ENCODE data around the gene POLR3GL.

Gene POLR3GL

GRCh38 chr1:146010126-146010738, 45.7 kb downstream of the POLR3GL start:
- Histone ChIP-seq H3K4ac (ENCODE audit: low read depth, low read length) (no peak overlapping the region), H3K4me2 (ENCODE audit: low read length) (no peak overlapping the region), H3K27ac (ENCODE audit: low read depth, low read length) (no peak overlapping the region), H2AFZ (ENCODE audit: insufficient read depth, low read length, poor library complexity) (no peak overlapping the region), H3K9ac (ENCODE audit: low read length) (no peak overlapping the region), H3K9me3 (ENCODE audit: insufficient read depth, low read depth, low read length) (no peaks in the 10 kb centered on the region), H4K12ac (ENCODE audit: low read depth, low read length) (no peak overlapping the region), H3K27me3 (ENCODE audit: insufficient read depth, low read length) (no peaks in the 10 kb centered on the region), H3K14ac (ENCODE audit: low read length) (no peak overlapping the region), H3K36me3 (ENCODE audit: control insufficient read depth in 1 of 2, insufficient read depth in 2 of 2, low read length in 2 of 2) (no peaks in the 10 kb centered on the region), H3K18ac (ENCODE audit: low read length) (no peak overlapping the region), H4K8ac (ENCODE audit: low read depth, low read length) (no peak overlapping the region), H2AK5ac (ENCODE audit: low read length) (no peak overlapping the region), H3K79me2 (ENCODE audit: control insufficient read depth, insufficient read depth, low read length, poor library complexity) (no peaks in the 10 kb centered on the region), H3K79me1 (ENCODE audit: low read length) (no peaks in the 10 kb centered on the region), H2BK5ac (ENCODE audit: low read depth, low read length, poor library complexity) (no peak overlapping the region), H3K4me3 (ENCODE audit: low read depth, low read length) (no peak overlapping the region), H3K4me1 (ENCODE audit: control insufficient read depth in 1 of 2, insufficient read depth in 2 of 2, low read length in 2 of 2) (peaks cover 0 to 2% of the 10 kb centered on the region in 2 experiments), H4K91ac (ENCODE audit: low read depth, low read length) (no peak overlapping the region), H3K23ac (ENCODE audit: low read length) (no peak overlapping the region), H2BK120ac (ENCODE audit: insufficient read depth, low read length, poor library complexity) (no peak overlapping the region), H2BK12ac (ENCODE audit: low read length) (no peak overlapping the region)
- DNase-seq = no peak
- no CpG with 5 or more reads among the region's 8 CpGs for WGBS (ENCODE audit: extremely low coverage, insufficient coverage, insufficient read length)

GRCh38 chr1:146012703-146013558, 48.4 kb downstream of the POLR3GL start:
- H3K27me3 ChIP-seq (ENCODE audit: insufficient read depth, low read length) = no peaks in the 10 kb centered on the region
- H3K9me3 ChIP-seq (ENCODE audit: insufficient read depth, low read depth, low read length) = no peaks in the 10 kb centered on the region
- H3K79me1 ChIP-seq (ENCODE audit: low read length) = no peaks in the 10 kb centered on the region
- no CpG with 5 or more reads among the region's 4 CpGs for WGBS (ENCODE audit: extremely low coverage, insufficient coverage, insufficient read length)
- H2BK120ac ChIP-seq (ENCODE audit: insufficient read depth, low read length, poor library complexity) = no peak overlapping the region
- H3K4me2 ChIP-seq (ENCODE audit: low read length) = no peak overlapping the region
- no peak overlapping the region for H3K14ac ChIP-seq (ENCODE audit: low read length)
- DNase-seq = peak; percentile 80 to 94
- no peak overlapping the region for H4K12ac ChIP-seq (ENCODE audit: low read depth, low read length)
- H3K4me3 ChIP-seq (ENCODE audit: low read depth, low read length) = no peak overlapping the region
- H3K27ac ChIP-seq (ENCODE audit: low read depth, low read length) = no peak overlapping the region
- no peak overlapping the region for H3K4ac ChIP-seq (ENCODE audit: low read depth, low read length)
- H2AK5ac ChIP-seq (ENCODE audit: low read length) = no peak overlapping the region
- H3K9ac ChIP-seq (ENCODE audit: low read length) = no peak overlapping the region
- H3K18ac ChIP-seq (ENCODE audit: low read length) = no peak overlapping the region
- H2BK12ac ChIP-seq (ENCODE audit: low read length) = no peak overlapping the region
- H4K8ac ChIP-seq (ENCODE audit: low read depth, low read length) = no peak overlapping the region
- H3K79me2 ChIP-seq (ENCODE audit: control insufficient read depth, insufficient read depth, low read length, poor library complexity) = no peaks in the 10 kb centered on the region
- H3K4me1 ChIP-seq (ENCODE audit: control insufficient read depth in 1 of 2, insufficient read depth in 2 of 2, low read length in 2 of 2) = no peaks in the 10 kb centered on the region
- no peaks in the 10 kb centered on the region for H3K36me3 ChIP-seq (ENCODE audit: control insufficient read depth in 1 of 2, insufficient read depth in 2 of 2, low read length in 2 of 2)
- H3K23ac ChIP-seq (ENCODE audit: low read length) = no peak overlapping the region
- no peak overlapping the region for H2BK5ac ChIP-seq (ENCODE audit: low read depth, low read length, poor library complexity)
- H2AFZ ChIP-seq (ENCODE audit: insufficient read depth, low read length, poor library complexity) = no peak overlapping the region
- H4K91ac ChIP-seq (ENCODE audit: low read depth, low read length) = no peak overlapping the region

- Histone ChIP-seq H4K8ac (ENCODE audit: low read depth, low read length) (no peak overlapping the region), H2AFZ (ENCODE audit: insufficient read depth, low read length, poor library complexity) (no peak overlapping the region), H2BK12ac (ENCODE audit: low read length) (no peak overlapping the region), H2BK5ac (ENCODE audit: low read depth, low read length, poor library complexity) (no peak overlapping the region), H3K9ac (ENCODE audit: low read length) (no peak overlapping the region), H3K4me1 (ENCODE audit: control insufficient read depth in 1 of 2, insufficient read depth in 2 of 2, low read length in 2 of 2) (no peaks in the 10 kb centered on the region), H3K36me3 (ENCODE audit: control insufficient read depth in 1 of 2, insufficient read depth in 2 of 2, low read length in 2 of 2) (no peaks in the 10 kb centered on the region), H4K12ac (ENCODE audit: low read depth, low read length) (no peak overlapping the region), H2AK5ac (ENCODE audit: low read length) (no peak overlapping the region), H4K91ac (ENCODE audit: low read depth, low read length) (no peak overlapping the region), H3K4me2 (ENCODE audit: low read length) (no peak overlapping the region), H3K4ac (ENCODE audit: low read depth, low read length) (no peak overlapping the region), H3K27ac (ENCODE audit: low read depth, low read length) (no peak overlapping the region), H3K79me2 (ENCODE audit: control insufficient read depth, insufficient read depth, low read length, poor library complexity) (no peaks in the 10 kb centered on the region), H3K18ac (ENCODE audit: low read length) (no peak overlapping the region), H3K4me3 (ENCODE audit: low read depth, low read length) (no peak overlapping the region), H3K79me1 (ENCODE audit: low read length) (no peaks in the 10 kb centered on the region), H3K9me3 (ENCODE audit: insufficient read depth, low read depth, low read length) (no peaks in the 10 kb centered on the region), H2BK120ac (ENCODE audit: insufficient read depth, low read length, poor library complexity) (no peak overlapping the region), H3K27me3 (ENCODE audit: insufficient read depth, low read length) (peaks cover 1% of the 10 kb centered on the region), H3K14ac (ENCODE audit: low read length) (no peak overlapping the region), H3K23ac (ENCODE audit: low read length) (no peak overlapping the region)
- WGBS (ENCODE audit: extremely low coverage, insufficient coverage, insufficient read length) = no CpG with 5 or more reads among the region's 6 CpGs
- DNase-seq = no peak
Measured at GRCh38 chr1:146013559-146013922, 49.1 kb downstream of the POLR3GL start.

GRCh38 chr1:146016891-146017290, 52.4 kb downstream of the POLR3GL start:
- Histone ChIP-seq H3K36me3 (ENCODE audit: control insufficient read depth in 1 of 2, insufficient read depth in 2 of 2, low read length in 2 of 2) (no peaks in the 10 kb centered on the region), H3K4me2 (ENCODE audit: low read length) (no peak overlapping the region), H4K12ac (ENCODE audit: low read depth, low read length) (no peak overlapping the region), H3K79me1 (ENCODE audit: low read length) (no peaks in the 10 kb centered on the region), H2BK12ac (ENCODE audit: low read length) (no peak overlapping the region), H3K9me3 (ENCODE audit: insufficient read depth, low read depth, low read length) (peaks cover 2% of the 10 kb centered on the region), H3K79me2 (ENCODE audit: control insufficient read depth, insufficient read depth, low read length, poor library complexity) (no peaks in the 10 kb centered on the region), H2AFZ (ENCODE audit: insufficient read depth, low read length, poor library complexity) (no peak overlapping the region), H3K27ac (ENCODE audit: low read depth, low read length) (no peak overlapping the region), H4K91ac (ENCODE audit: low read depth, low read length) (no peak overlapping the region), H2BK5ac (ENCODE audit: low read depth, low read length, poor library complexity) (no peak overlapping the region), H3K4me3 (ENCODE audit: low read depth, low read length) (no peak overlapping the region), H3K27me3 (ENCODE audit: insufficient read depth, low read length) (peaks cover 13% of the 10 kb centered on the region), H3K4me1 (ENCODE audit: control insufficient read depth in 1 of 2, insufficient read depth in 2 of 2, low read length in 2 of 2) (no peaks in the 10 kb centered on the region), H3K9ac (ENCODE audit: low read length) (no peak overlapping the region), H3K14ac (ENCODE audit: low read length) (no peak overlapping the region), H3K18ac (ENCODE audit: low read length) (no peak overlapping the region), H3K23ac (ENCODE audit: low read length) (no peak overlapping the region), H2AK5ac (ENCODE audit: low read length) (no peak overlapping the region), H3K4ac (ENCODE audit: low read depth, low read length) (no peak overlapping the region), H4K8ac (ENCODE audit: low read depth, low read length) (no peak overlapping the region), H2BK120ac (ENCODE audit: insufficient read depth, low read length, poor library complexity) (no peak overlapping the region)
- WGBS (ENCODE audit: extremely low coverage, insufficient coverage, insufficient read length) = no CpG with 5 or more reads among the region's 1 CpG
- no peak for DNase-seq
